Uterus (tissue), 2 donors: ENCODE measurements around the gene PLCL2.

Experiments
- POLR2A ChIP-seq, 2 donors: fragments of 450-650 bp; IDR thresholded peaks; one replicate each; pipeline ENCODE4 v1.6.1; 2016; ENCODE audit warnings: antibody characterized with exemption in 2 of 2, mild to moderate bottlenecking in 1 of 2, moderate library complexity in 1 of 2
- TF ChIP-seq, protein P1 (sequence below), 4 experiments: fragments of 200-600 bp in 2 of 4; fragments of 450-650 bp in 2 of 4; sonication (generic) in 2 of 4; IDR thresholded peaks; one replicate each; pipeline ENCODE4 v1.5.1; 2016 to 2019; ENCODE audit warnings: antibody characterized with exemption in 4 of 4, mild to moderate bottlenecking in 2 of 4, moderate library complexity in 1 of 4

DNA sequence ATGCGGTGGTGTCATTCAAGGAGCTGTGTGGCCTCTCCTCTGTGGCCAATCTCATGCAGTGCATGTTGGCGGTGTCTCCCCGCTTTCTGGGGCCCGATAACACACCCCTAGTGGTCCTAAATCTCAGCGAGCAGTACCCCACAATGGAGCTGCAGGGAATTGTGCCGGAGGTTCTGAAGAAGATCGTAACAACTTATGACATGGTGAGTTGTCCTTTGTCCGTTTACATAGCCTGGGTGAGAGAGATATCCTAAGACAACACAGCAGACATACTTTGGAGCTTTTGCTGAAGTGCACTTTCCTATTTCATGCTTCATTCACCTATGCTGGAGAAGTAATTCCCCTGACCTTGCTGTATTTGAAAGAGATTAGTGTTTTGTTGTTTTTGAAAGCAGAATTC is 130.0 kb downstream of the PLCL2 start:
- TF ChIP-seq, protein P1, sequence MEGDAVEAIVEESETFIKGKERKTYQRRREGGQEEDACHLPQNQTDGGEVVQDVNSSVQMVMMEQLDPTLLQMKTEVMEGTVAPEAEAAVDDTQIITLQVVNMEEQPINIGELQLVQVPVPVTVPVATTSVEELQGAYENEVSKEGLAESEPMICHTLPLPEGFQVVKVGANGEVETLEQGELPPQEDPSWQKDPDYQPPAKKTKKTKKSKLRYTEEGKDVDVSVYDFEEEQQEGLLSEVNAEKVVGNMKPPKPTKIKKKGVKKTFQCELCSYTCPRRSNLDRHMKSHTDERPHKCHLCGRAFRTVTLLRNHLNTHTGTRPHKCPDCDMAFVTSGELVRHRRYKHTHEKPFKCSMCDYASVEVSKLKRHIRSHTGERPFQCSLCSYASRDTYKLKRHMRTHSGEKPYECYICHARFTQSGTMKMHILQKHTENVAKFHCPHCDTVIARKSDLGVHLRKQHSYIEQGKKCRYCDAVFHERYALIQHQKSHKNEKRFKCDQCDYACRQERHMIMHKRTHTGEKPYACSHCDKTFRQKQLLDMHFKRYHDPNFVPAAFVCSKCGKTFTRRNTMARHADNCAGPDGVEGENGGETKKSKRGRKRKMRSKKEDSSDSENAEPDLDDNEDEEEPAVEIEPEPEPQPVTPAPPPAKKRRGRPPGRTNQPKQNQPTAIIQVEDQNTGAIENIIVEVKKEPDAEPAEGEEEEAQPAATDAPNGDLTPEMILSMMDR (IDR thresholded peaks at IDR 0.05), result no peak
- no peak for TF ChIP-seq POLR2A (IDR thresholded peaks at IDR 0.05)
